ENCODE data around the gene DOCK2.

DNA sequence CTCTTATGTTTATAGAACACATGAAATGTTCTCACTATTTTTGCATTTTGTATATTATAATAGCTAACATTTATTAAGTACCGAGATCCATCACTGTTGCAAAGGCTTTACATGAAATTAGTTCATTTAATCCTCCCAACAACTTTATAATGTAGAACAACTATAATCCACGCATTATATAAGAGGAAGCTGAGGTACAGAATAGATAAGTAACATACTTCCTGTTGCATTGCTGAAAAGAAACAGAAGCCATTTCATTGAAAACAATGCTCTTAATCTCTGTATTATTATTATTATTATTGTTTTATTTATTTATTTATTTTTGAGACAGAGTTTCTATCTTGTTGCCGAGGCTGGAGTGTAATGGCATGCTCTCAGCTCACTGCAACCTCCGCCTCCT, 351.1 kb downstream of the DOCK2 start:
- TF ChIP-seq CTCF (IDR thresholded peaks at IDR 0.05; ENCODE audit: insufficient read depth, low read length, poor library complexity, severe bottlenecking) = no peak
- no peak for TF ChIP-seq EZH2phosphoT487 (conservative IDR thresholded peaks at IDR 0.05; ENCODE audit: low read length)
